Measurements from ENCODE around the gene TAF6. TPM values are rescaled to one million over a fixed set of nuclear protein-coding genes. Genes with fewer than 3 reads are reported as not detected.
A peak's percentile ranks its signal among the peaks of the same experiment; 100 is the strongest.
"Not testable (repeated sequence)": the region's sequence is repeated elsewhere in the genome, so short reads cannot be mapped to it uniquely, and the experiment has no call there.

Gene TAF6
- total RNA-seq, 1 donor from 2014 or later = 16.3 TPM

DNA sequence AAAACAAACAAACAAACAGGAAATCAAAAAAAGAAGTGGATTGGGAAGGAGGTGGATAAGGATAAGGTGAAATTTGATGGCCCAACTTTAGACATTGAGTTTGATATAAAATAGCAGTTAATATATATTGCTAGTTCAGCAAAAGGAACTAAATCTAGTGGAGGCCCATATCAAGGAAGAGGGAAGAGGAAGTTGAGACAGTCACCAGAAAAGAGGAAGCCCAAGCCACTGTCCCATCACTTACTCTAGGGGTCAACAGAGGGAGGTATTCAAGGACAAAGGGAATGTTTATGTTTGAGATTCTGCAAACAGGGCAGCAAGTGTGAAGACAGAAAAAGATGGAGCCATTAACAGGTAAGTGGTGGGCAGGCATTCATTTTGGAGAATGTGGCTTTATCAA lies 33.2 kb upstream of the TAF6 start:
- no peak for DNase-seq

DNA sequence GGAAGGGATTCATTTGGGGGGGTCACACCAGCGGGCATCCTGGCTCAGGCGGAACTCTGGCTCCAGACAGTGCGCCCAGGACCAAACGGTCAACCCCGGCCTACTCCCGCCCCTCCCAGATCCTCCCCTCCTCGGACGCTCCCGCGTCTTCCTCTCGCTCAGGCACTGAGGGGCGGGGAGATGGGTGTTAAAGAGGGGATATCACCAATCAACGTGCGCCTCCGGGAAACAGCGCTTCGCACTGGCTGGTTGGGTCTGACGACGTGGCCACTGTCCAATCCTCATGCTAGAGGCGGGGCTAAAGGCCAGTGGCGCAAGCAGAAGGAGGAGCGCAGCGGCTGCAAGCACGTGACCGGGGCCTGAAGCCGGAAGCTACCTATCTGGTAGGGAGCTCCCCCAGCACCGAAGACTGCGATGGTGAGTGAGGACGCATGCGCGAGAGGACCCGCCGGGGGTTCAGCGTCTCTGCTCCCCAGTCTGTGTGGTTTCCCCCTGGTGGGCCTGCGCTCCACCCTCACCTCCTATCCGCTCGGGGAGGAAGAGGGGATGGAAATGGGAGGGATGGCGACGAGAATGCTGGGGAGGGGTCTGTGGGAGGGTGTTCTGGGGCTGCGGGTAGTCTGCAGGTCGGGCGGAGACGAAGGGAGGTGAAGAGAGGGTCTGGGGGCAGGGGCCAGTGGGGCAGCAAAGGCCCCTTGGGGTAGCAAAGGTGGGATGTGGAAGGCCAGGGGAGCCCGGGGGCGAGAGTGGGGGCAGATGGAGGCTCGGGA lies 29.6 kb upstream of the TAF6 start, which contains the start of gene LAMTOR4:
Gene LAMTOR4 (plus strand): TSS at position 360 of the 770 bp plus-strand sequence. CDS start 55 bp downstream, at position 415.
- DNase-seq = peak; percentile 98

DNA sequence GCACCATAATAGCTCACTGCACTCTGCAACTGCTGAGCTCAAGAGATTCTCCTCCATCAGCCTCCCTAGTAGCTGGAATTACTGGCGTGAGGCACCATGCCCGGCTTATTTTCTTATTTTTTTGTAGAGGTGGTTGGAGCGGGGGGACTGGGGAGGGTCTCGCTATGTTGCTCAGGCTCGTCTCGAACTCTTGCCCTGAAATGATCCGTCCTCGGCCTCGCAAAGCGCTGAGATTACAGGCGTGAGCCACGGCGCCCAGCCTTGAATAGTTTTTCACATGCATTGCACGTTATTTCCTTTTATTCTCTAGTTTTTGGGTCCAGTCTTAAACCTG lies 29.0 kb upstream of the TAF6 start:
- DNase-seq = no peak

DNA sequence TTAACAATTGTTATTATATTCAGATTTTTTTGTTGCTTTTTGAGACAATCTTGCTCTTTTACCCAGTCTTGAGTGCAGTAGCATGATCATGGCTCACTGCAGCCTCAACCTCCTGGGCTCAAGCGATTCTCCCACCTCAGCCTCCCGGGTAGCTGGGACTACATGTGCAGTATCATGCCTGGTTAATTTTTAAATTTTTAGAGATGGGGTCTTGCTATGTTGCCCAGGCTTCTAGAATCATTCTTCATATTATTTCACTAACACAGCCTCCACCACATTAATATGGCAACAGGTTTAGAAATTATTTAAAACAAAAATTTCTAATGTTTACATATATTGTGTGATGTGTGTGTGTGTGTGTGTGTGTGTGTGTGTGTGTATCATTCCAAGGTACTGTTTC lies 28.1 kb upstream of the TAF6 start:
- DNase-seq = no peak

DNA sequence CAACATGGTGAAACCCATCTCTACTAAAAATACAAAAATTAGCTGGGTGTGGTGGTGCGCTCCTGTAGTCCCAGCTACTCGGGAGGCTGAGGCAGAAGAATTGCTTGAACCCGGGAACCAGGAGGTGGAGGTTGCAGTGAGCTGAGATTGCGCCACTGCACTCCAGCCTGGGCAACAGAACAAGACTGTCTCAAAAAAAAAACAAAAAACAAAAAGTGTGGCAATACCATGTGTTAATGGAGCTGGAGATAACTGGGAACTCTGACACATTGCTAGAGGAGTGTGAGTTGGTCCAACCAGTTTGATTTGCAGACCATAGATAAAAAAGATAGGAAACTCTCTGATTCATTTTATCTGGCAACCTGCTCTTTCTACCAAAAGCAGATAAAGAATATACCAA lies 27.2 kb upstream of the TAF6 start:
- DNase-seq = not testable (repeated sequence)

DNA sequence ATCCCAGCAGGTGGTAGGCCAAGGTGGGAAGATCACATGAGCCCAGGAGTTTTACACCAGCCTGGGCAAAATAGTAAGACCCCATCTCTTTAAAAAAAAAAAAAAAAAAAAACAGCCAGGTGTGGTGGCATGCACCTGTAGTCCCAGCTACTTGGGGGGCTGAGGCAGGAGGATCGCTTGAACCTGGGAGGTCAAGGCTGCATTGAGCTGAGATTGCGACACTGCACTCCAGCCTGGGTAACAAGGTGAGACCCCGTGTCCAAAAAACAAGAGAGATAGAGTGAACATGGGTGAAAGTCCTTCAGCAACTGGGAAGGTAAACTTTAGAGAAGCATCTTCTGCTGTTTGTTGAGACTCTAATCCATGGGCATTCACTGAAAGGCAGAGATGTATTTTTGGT lies 23.3 kb upstream of the TAF6 start:
- no peak for DNase-seq

DNA sequence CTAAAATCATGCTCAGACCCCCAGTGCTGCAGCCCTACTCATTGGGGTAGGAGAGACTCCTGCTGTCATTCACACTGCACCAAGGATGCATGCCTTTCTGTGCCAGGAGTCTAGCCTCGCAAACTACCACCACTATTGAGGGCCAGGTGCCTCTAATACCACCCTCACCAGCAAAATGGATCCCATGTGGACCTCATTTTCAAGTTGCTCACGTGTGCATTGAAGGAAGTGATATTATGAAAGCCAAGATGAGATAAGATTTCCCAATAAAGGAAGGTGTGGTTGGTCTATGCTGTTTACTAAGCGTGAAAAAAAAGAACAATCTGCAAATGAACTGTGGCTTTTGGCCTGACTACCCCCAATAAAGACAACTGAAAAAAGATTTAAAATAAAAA lies 22.4 kb upstream of the TAF6 start:
- no peak for DNase-seq

DNA sequence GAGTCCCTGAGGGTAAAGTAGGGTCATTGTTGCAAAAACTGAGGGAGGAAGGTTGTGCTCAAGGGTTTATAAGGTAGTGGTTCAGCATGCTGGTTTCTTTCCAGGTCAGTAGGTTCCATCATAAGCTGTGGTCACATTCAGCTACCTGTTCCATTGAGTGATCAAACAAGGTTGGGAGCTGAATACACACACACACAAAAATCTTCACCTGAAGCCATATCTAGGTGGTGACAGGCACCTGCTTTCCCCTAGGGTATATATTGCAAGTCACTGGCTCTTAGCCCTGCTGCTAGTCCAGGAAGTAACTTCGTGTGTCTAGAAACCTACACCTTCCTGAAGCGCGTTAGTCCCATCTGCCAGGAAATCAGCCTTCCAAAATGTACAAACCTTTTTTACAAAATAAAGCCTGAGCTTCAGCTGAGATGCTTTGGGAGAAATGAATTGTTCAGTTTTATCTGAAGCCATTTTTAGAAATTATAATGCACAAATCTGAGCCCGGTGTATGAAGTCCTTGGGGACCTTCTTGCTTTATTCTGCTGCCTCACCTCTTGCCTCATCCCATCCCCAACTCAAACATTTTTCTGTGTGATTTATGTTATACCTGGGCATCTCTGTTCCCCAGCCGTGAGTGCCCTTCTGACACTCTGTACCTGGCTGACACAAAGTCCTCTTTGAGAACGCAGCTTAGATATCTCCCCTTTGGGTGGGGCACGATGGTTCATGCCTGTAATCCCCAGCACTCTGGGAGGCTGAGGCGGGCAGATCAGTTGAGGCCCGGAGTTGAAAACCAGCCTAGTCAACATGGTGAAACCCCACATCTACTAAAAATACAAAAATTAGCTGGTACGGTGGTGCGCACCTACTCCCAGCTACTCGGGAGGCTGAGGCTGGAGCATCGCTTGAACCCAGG lies 18.9 kb upstream of the TAF6 start:
- DNase-seq = no peak

DNA sequence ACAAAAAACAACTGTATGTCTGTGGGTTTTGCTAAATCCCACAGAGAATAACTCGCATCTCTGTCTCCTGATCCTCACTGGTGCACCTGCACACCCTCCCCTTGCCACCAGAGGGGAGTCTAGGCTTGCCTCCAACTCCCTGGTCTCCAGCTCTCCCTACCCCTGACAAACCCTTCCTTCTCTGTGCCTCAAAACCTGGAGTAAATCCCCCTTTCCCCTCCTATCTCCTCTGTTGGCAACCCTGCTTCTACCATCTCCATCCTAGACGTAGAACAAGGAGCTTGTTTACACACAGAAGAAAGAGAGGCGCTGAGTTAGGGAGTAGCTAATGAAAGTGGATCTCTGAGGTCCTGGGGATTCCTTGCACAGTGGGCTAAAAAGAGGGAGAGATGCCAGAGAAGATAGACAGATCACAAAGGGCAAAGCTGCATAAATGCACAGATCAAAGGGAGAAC lies 13.6 kb upstream of the TAF6 start:
- DNase-seq = peak; percentile 33

DNA sequence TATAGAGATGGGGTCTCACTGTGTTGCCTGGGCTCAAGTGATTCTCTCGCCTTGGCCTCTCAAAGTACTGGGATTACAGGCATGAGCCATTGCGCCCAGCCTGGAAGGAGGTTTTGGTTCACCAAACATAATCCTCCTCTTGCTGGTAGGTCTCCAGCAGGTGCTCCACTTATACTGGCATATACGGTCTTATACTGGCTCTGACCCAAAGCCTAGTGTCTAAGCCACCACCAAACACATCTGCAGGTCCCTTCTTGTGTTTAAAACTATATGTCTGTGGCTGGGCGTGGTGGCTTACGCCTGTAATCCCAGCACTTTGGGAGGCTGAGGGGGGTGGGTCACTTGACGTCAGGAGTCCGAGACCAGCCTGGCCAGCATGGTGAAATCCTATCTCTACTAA lies 13.0 kb upstream of the TAF6 start:
- DNase-seq = no peak

DNA sequence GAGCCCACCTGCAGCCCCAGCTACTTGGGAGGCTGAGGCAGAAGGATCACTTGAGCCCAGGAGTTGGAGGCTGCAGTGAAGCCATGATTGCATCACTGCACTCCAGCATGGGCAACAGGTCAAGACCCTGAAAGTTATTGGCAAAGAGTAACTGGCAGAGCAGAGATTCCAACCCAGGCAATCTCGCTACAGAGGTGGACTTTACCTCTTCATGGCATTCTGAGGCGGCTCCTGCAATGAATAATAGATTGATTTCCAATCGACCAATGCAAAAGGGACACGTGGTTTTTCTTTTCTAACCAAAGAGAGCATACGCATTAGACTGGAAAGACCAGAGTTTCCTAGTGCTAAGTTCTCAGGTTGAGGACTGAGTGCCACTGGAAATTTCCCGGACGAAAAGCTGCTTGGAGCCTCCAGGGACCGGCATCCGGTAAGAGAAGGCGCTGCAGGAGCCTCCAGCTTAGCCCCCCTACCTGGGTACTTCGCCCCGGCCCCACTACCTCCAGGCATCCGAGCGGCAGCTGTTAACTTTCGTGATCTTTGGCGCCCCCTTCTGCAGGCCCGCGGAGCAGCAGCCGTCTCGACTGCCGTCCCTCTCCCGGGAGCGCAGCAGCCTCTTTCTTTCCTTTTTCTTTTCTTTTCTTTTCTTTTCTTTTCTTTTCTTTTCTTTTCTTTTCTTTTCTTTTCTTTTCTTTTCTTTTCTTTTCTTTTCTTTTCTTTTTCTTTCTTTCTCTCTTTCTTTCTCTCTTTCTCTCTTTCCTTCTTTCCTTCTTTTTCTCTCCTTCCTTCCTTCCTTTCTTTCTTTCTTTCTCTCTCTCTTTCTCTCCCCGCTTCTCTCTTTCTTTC lies 11.7 kb upstream of the TAF6 start:
- DNase-seq = no peak

DNA sequence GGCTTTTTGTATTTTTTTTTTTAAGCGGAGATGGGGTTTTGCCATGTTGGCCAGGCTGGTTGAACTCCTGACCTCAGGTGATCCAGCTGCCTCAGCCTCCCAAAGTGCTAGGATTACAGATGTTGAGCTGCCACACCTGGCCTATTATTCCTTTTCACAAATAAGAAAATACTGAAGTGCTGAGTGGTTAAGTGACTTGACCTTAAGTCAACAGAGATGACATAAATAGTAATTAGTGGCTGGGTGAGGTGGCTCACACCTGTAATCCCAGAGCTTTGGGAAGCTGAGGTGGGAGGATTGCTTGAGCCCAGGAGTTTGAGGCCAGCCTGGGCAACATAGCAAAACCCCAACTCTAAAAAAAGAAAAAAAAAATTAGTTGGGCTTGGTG lies 11.1 kb upstream of the TAF6 start:
- DNase-seq = not testable (repeated sequence)

DNA sequence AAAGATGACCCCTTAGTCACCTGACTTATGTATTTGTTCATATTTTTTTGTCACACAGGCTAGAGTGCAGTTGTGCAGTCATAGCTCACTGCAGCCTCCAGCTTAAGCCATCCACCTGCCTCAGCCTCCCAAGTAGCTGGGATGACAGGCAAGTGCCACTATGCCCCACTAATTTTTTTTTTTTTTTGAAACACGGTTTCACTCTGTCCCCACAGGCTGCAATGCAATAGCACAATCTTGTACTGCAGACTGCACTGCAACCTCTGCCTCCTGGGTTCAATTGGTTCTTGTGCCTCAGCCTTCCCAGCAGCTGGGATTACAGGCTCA lies 9.4 kb upstream of the TAF6 start:
- DNase-seq = no peak

DNA sequence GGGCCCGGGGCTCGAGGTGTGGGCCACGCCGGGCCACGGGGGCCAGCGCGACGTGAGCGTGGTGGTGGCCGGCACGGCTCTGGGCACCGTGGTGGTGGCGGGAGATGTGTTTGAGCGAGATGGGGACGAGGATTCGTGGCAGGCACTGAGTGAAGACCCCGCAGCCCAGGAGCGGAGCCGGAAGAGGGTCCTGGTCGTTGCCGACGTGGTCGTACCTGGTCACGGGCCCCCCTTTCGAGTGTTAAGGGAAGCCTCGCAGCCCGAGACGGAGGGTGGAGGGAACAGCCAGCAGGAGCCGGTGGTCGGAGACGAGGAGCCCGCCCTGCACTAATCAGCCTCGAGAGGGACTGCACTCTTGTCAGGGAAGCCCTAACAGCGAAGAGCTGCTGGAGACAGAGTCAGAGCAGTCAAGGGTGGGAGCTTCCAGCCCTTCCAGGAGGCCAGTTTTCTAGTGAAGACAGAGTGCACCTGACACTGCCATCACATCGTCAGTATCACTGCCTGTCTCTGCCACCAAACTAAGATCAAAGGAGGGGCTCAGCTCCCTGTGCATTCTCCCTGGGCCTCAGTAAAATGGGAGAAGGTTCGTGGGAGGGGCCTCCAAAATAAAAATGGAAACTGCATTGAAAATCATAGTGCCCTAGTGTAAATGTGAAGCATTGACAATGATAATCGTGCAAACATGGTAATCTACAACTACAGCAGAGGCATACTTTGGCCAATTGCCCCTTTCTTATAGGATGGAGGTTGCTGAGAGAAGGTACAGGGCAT lies 8.9 kb upstream of the TAF6 start:
- no peak for DNase-seq

DNA sequence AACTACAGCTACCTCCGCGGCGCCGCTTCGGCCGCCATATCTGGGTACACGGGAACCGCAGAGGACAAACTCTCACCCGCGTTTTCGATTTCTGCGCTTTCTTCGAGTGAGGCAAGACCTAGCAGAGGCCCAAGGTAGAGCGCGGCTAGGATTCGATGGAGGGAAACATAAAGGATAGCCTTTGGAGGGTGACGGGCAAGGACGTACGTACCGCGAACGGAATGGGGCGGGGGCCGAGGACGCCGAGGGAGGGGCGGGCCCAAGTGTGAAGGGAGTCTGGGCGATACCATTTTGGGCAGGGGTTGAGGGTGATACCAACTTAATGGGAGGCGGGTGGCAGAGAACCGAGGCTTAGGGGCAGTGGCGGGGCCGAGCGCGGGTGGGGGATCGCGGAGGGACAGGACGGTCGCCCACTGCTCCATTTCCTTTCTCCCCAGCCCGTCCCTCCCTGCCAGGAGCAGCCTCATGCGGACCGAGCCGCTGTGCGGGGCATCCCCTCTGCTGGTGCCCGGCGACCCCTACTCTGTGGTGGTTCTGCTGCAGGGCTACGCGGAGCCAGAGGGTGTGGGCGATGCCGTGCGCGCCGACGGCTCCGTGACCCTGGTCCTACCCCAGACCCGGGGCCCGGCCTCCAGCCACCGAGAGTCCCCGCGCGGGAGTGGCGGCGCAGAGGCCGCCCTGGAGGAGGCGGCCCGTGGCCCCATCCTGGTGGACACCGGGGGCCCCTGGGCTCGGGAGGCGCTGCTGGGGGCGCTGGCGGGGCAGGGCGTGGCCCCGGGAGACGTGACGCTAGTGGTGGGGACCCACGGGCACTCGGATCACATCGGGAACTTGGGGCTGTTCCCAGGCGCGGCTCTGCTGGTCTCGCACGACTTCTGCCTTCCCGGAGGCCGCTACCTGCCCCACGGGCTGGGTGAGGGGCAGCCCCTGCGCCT lies 8.0 kb upstream of the TAF6 start, which contains the start of gene MBLAC1:
Gene MBLAC1 (plus strand): TSS at position 37 of the 935 bp plus-strand sequence. CDS start 429 bp downstream, at position 466.
- DNase-seq = peak; percentile 90

DNA sequence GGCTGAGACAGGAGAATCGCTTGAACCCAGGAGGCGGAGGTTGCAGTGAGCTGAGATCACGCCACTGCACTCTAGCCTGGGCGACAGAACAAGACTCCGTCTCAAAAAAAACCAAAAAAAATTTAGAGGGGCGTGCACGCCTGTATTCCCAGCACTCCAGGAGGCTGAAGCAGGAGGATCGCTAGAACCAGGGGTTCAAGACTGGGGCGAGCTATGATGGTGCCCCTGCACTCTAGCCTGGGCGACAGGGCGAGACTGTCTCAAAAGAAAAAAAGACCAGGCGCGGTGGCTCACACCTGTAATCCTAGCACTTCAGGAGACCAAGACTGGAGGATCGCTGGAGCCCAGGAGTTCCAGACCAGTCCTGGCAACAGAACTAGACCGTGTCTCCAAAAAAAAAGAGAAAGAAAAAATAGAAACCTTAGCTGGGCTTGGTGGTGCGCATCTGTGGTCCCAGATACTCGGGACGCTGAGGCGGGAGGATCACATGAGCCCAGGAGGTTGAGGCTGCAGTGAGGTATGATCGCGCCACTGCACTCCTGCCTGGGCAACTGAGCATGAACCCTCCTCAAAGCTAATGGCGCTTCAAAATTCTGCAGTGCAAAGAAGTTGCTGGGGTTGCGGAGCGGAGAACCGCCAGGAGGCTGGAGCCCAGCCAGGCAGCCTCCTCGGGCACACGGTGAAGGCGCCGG lies 7.2 kb upstream of the TAF6 start:
- DNase-seq = no peak

DNA sequence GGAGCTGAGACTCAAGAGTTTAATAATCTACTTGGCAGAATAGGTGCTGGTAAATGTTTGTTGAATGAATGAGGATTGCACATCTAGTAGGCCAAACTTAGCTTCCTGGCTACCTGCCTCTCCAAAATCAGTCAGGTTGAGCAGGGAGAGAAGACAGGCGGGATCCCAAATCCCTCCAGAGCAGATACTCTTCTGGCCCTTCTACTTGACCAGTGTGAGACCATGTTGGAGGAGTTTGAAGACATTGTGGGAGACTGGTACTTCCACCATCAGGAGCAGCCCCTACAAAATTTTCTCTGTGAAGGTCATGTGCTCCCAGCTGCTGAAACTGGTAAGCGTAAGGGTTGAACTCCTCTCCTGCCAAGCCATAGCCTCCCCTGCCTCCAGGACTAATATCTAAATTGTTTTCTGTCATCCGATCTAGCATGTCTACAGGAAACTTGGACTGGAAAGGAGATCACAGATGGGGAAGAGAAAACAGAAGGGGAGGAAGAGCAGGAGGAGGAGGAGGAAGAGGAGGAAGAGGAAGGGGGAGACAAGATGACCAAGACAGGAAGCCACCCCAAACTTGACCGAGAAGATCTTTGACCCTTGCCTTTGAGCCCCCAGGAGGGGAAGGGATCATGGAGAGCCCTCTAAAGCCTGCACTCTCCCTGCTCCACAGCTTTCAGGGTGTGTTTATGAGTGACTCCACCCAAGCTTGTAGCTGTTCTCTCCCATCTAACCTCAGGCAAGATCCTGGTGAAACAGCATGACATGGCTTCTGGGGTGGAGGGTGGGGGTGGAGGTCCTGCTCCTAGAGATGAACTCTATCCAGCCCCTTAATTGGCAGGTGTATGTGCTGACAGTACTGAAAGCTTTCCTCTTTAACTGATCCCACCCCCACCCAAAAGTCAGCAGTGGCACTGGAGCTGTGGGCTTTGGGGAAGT lies 5.4 kb upstream of the TAF6 start:
- no peak for DNase-seq

DNA sequence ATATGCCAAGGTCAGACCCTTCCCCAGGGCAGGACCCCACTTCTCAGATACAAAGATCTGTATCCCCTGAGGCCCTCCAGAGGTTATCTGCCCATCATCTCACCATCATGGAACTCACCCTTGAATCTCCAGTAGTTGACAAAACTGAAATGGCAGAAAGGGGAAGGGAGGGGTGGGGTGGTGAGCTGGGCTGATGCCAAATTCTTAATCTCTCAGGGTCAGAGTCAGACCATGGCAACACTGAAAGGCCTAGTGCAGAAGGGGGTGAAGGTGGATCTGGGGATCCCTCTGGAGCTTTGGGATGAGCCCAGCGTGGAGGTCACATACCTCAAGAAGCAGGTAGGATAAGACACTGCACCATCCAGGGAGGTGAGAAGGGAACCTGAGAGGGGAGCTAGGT lies 3.4 kb upstream of the TAF6 start:
- DNase-seq = no peak

DNA sequence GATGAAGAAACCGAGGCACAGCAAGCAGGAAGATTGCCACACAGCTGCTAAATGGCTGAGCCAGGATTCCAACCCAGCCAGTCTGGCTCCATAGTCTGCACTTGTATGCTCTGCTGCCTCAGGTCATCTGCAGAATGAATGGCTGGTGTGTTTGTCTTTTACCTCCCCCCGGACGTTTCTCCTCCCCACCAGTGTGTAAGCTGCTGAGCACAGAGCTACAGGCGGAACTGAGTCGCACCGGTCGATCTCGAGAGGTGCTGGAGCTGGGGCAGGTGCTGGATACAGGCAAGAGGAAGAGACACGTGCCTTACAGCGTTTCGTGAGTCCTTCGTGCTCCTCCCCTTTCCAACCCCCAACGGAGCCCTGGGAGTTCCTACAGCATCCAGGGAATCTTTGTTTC lies 2.9 kb upstream of the TAF6 start:
- no peak for DNase-seq

Measured in skin of body (tissue), 2 donors.